K562 (cell line): Measurements from ENCODE around the gene ARHGAP18. TPM values are rescaled to one million over a fixed set of nuclear protein-coding genes. Genes with fewer than 3 reads are reported as not detected.

Experiments used
- ATAC-seq: fragments of 200-7000 bp; cut with Tn5 transposase; 3 replicates; pipeline ENCODE4 v1.9.1; 2020; ENCODE audit warnings: moderate library complexity
- BruUV-seq: library from RNA; stranded (reverse); fragments of 400-500 nt; replicated peaks from 2 replicates; lab custom pipeline; 2021; lab: Mats Ljungman, UMichigan
- CTCF ChIA-PET: fragments of 300-600 bp; formaldehyde crosslinking; extraction: SDS; loops from one replicate; lab custom pipeline; 2021; ENCODE audit warnings: low intra/inter-chr PET ratio; lab: Yijun Ruan, JAX
- POLR2A ChIA-PET: fragments of 300-600, 350-650 bp; sonication (Branson Sonifier 250); formaldehyde crosslinking; extraction: SDS; loops from one replicate; lab custom pipeline; 2021; ENCODE audit warnings: antibody characterized with exemption, inconsistent platforms; lab: Yijun Ruan, JAX
- DNase-seq, 4 experiments: peaks; one replicate each; pipeline versions ENCODE4 v3.0.0 to v3.0.0-alpha.2; 2011 to 2018; ENCODE audit warnings: low spot score in 3 of 4, mixed read lengths in 3 of 4; ENCODE audit errors: extremely low read depth in 1 of 4
- FAIRE-seq: peaks from 2 replicates; lab custom pipeline; 2011; peaks lifted over from hg19 to GRCh38; lab: Jason Lieb, UNC
- H2AFZ ChIP-seq: 2 replicates; pipeline ENCODE4 v1.6.0; 2011; ENCODE audit warnings: low read depth, low read length, control low read depth, inconsistent platforms
- H3K27ac ChIP-seq: fragments of 200-600 bp; 3 replicates; pipeline ENCODE4 v1.8.0; 2011; ENCODE audit warnings: low read depth, mild to moderate bottlenecking, control low read depth, inconsistent platforms, low read length, moderate library complexity, mixed read lengths; ENCODE audit errors: extremely low read depth
- H3K27me3 ChIP-seq, 2 experiments: fragments of 300-600 bp in 1 of 2; 2 replicates in 1 of 2; 3 replicates in 1 of 2; pipeline versions ENCODE4 v1.6.0 to v1.8.0; 2011; ENCODE audit warnings: inconsistent platforms in 2 of 2, low read length in 2 of 2, mild to moderate bottlenecking in 1 of 2, mixed read lengths in 1 of 2, moderate library complexity in 1 of 2; ENCODE audit not compliant: control insufficient read depth in 2 of 2, insufficient read depth in 2 of 2
- H3K36me3 ChIP-seq: fragments of 300-600 bp; 3 replicates; pipeline ENCODE4 v1.8.0; 2011; ENCODE audit warnings: mild to moderate bottlenecking, low read length, inconsistent platforms; ENCODE audit not compliant: control insufficient read depth, insufficient read depth
- H3K4me1 ChIP-seq, 2 experiments: fragments of 200-600 bp in 1 of 2; replicated peaks in 1 of 2; 2 replicates in 1 of 2; 3 replicates in 1 of 2; pipeline versions ENCODE4 v1.5.1 to v1.8.0; 2011; ENCODE audit warnings: inconsistent platforms in 2 of 2, low read length in 2 of 2, mild to moderate bottlenecking in 1 of 2, mixed read lengths in 1 of 2, moderate library complexity in 1 of 2; ENCODE audit not compliant: control insufficient read depth in 2 of 2, insufficient read depth in 2 of 2
- H3K4me2 ChIP-seq: 2 replicates; pipeline ENCODE4 v1.6.1; 2011; ENCODE audit warnings: low read length, control low read depth, inconsistent platforms, mixed read lengths; ENCODE audit not compliant: insufficient read depth
- H3K4me3 ChIP-seq: fragments of 200-600 bp; sonication (generic), shearing (Covaris generic); 2 replicates; pipeline ENCODE4 v1.5.1; 2016; ENCODE audit warnings: control low read depth, inconsistent platforms
- H3K79me2 ChIP-seq: fragments of 200-600 bp; 3 replicates; pipeline ENCODE4 v1.8.0; 2011; ENCODE audit warnings: low read length, inconsistent platforms; ENCODE audit not compliant: control insufficient read depth, insufficient read depth
- H3K9ac ChIP-seq, 2 experiments: 2 replicates each; pipeline versions ENCODE4 v1.6.0 to v1.6.1; 2011; ENCODE audit warnings: low read depth in 2 of 2, low read length in 2 of 2, control low read depth in 1 of 2, inconsistent platforms in 1 of 2, mild to moderate bottlenecking in 1 of 2, mixed read lengths in 1 of 2; ENCODE audit not compliant: insufficient read depth in 1 of 2
- H3K9me1 ChIP-seq: one replicate; pipeline ENCODE4 v1.6.0; 2011; ENCODE audit warnings: inconsistent platforms, mild to moderate bottlenecking, low read length, moderate library complexity; ENCODE audit not compliant: control insufficient read depth, insufficient read depth
- H3K9me3 ChIP-seq: replicated peaks from 2 replicates; pipeline ENCODE4 v1.5.1; 2011; ENCODE audit warnings: low read depth, low read length, inconsistent platforms; ENCODE audit not compliant: control insufficient read depth, insufficient read depth
- H4K20me1 ChIP-seq: replicated peaks from 2 replicates; pipeline ENCODE4 v1.6.1; 2011; ENCODE audit warnings: low read length, inconsistent platforms, mixed read lengths; ENCODE audit not compliant: control insufficient read depth, insufficient read depth
- ATF2 ChIP-seq: sonication (generic); formaldehyde crosslinking; IDR thresholded peaks from 2 replicates; pipeline ENCODE4 v1.8.1; 2022; ENCODE audit warnings: missing genetic modification reagents
- CBFA2T3 ChIP-seq: fragments of 450-650 bp; IDR thresholded peaks from 2 replicates; pipeline ENCODE4 v1.6.1; 2017
- EZH2 ChIP-seq: IDR thresholded peaks from 2 replicates; pipeline ENCODE4 v1.6.1; 2012; ENCODE audit warnings: low read depth, mild to moderate bottlenecking, inconsistent platforms, low read length, borderline replicate concordance
- HCFC1 ChIP-seq: IDR thresholded peaks from 2 replicates; pipeline ENCODE4 v1.6.1; 2012; ENCODE audit warnings: low read depth, low read length, improper control_type of control experiment
- MEIS2 ChIP-seq: fragments of 450-650 bp; IDR thresholded peaks from 2 replicates; pipeline ENCODE4 v1.6.1; 2014; ENCODE audit warnings: mild to moderate bottlenecking; ENCODE audit not compliant: partially characterized antibody
- NFE2L1 ChIP-seq: fragments of 450-650 bp; IDR thresholded peaks from 2 replicates; pipeline ENCODE4 v1.6.1; 2016; ENCODE audit warnings: missing genetic modification characterization, low read depth, mild to moderate bottlenecking, missing compliant biosample characterization, moderate library complexity, borderline replicate concordance
- NR2C1 ChIP-seq, 2 experiments: fragments of 450-650 bp; IDR thresholded peaks; 2 replicates each; pipeline ENCODE4 v1.6.1; 2017; ENCODE audit warnings: mild to moderate bottlenecking in 2 of 2, antibody characterized with exemption in 1 of 2, inconsistent platforms in 1 of 2, missing compliant biosample characterization in 1 of 2, missing genetic modification characterization in 1 of 2
- SMARCE1 ChIP-seq: fragments of 450-650 bp; IDR thresholded peaks from 2 replicates; pipeline ENCODE4 v1.7.1; 2016; ENCODE audit warnings: mild to moderate bottlenecking
- STAG1 ChIP-seq: sonication (generic); formaldehyde crosslinking; IDR thresholded peaks from 2 replicates; pipeline ENCODE4 v1.5.0; 2020; ENCODE audit warnings: missing genetic modification reagents, borderline replicate concordance
- TBL1XR1 ChIP-seq, 2 experiments: IDR thresholded peaks; 2 replicates each; pipeline ENCODE4 v1.6.1; 2012; ENCODE audit warnings: improper control_type of control experiment in 2 of 2, low read length in 2 of 2, mild to moderate bottlenecking in 1 of 2
- ZBTB1 ChIP-seq: sonication (generic); formaldehyde crosslinking; IDR thresholded peaks from 2 replicates; pipeline ENCODE4 v1.8.1; 2023; ENCODE audit warnings: missing genetic modification reagents, low read depth, mild to moderate bottlenecking, borderline replicate concordance
- ZMIZ1 ChIP-seq, 2 experiments: fragments of 150-350 bp in 1 of 2; IDR thresholded peaks; 2 replicates each; pipeline ENCODE4 v1.6.1; 2012 to 2016; ENCODE audit warnings: low read depth in 2 of 2, low read length in 2 of 2, mild to moderate bottlenecking in 1 of 2, moderate library complexity in 1 of 2
- ZNF584 ChIP-seq: fragments of 200-800 bp; sonication (Bioruptor generic); IDR thresholded peaks from 2 replicates; pipeline ENCODE4 v1.6.1; 2016; ENCODE audit warnings: low read depth, mild to moderate bottlenecking, missing genetic modification characterization, missing compliant biosample characterization
- ZZZ3 ChIP-seq: fragments of 450-650 bp; IDR thresholded peaks from 2 replicates; pipeline ENCODE4 v1.6.1; 2016; ENCODE audit warnings: antibody characterized with exemption, mild to moderate bottlenecking, moderate library complexity
- WGBS: fragments of 100-300 bp; shearing (Covaris generic); methylation state at CpG from one replicate; pipeline ENCODE4 v1.1.6; 2016; ENCODE audit warnings: low coverage, mixed read lengths; ENCODE audit not compliant: insufficient coverage; ENCODE audit errors: missing lambda C conversion rate; 5-methylcytosine and 5-hydroxymethylcytosine counted together
- in situ Hi-C: fragments of 300-500 bp; cut with MboI; formaldehyde crosslinking; loops from 4 replicates; pipeline ENCODE4 v1.15.0; 2018; ENCODE audit warnings: inconsistent platforms, mixed read lengths
- intact Hi-C: fragments of 100-400 bp; cut with micrococcal nuclease; formaldehyde crosslinking; loops from 2 replicates; pipeline ENCODE4 v1.14.2; 2022
- polyA plus RNA-seq, 8 experiments: library from polyadenylated mRNA; depleted of rRNA in 4 of 8; stranded (reverse) in 5 of 8; unstranded in 3 of 8; fragments of >200 nt; fragmentation: Nextera tagmentation in 2 of 8; fragmentation: Illumina TruSeq in 1 of 8; extraction: Ambion mirVana in 2 of 8; extraction: Trizol in 1 of 8; gene quantifications; 2 replicates each; pipeline versions ENCODE4 v1.2.1 to v1.2.3, GENCODE V29; 2011 to 2014; ENCODE audit warnings: inconsistent platforms in 1 of 8, missing spikeins in 1 of 8
- total RNA-seq, 7 experiments: library from RNA; depleted of rRNA in 6 of 7; stranded (reverse); fragments of >200 nt in 6 of 7; fragmentation: Illumina TruSeq in 2 of 7; extraction: Trizol in 2 of 7; gene quantifications; 2 replicates each; pipeline versions ENCODE4 v1.2.1 to v1.2.3, GENCODE V29; 2011 to 2021; ENCODE audit warnings: low replicate concordance in 1 of 7
- TF ChIP-seq, protein P1 (sequence below): fragments of 250-450 bp; sonication (Bioruptor Pico); IDR thresholded peaks from 2 replicates; pipeline ENCODE4 v1.5.0; 2021

ARHGAP18 gene
- total and polyA plus RNA-seq, 9 of the 15 experiments (the other 6 are each of a cell fraction or from before 2014, with no cell fraction given): 13.3 to 29.7 (median 21.1) TPM

DNA sequence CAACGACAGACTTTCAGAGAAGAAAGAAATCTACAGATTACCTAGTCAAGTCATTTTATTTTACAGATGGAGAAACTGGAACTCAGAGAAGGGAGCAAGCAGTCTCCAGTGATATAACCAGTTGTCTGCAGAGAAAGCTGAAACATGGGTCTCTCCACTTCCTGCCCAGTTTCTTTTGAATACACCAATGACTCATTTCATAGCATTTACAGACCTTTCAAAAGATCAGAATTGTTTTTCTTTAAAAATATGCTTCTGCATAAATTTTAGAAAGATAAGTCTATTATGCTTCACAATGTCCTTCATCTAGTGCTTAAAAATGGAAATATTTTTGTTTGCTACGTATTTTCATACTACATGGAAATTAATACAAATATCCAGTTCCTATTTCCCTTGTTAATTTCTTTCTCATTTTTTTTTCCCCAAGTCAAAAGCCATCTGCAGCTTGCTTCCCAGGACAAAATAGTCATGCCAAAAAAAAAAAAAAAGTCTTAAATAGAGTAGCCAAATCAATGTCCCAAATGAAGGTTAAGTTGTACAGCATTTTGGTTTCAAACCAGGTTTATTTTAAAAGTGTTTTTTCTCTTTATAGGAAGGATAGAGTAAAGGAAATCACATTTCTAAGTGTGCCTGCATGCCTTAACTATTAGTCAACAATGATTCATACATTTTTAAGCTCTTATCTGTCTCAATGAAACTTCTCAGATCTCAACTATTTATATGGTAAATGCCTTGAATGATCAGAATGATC is 36.9 kb downstream of the ARHGAP18 start:
- H2AFZ ChIP-seq: no peak overlapping the region
- POLR2A ChIA-PET: interaction anchor here (0.9 to 1.7 kb wide), 6 partner anchors 11 to 36 kb away, joined by 3 to 6 read pairs (median 3); partner anchors contain the start of gene ARHGAP18
- FAIRE-seq: no peak
- TF ChIP-seq HCFC1 (no peak), CBFA2T3 (no peak), ZMIZ1 (IDR thresholded peaks at IDR 0.05; ENCODE audit: low read depth in 2 of 2, low read length in 2 of 2) (no peak), EZH2 (no peak), NFE2L1 (no peak), ATF2 (no peak), SMARCE1 (peak; percentile 82; the same call in 1 of the 2 replicates), STAG1 (CRISPR knock-in tag) (no peak), ZZZ3 (no peak), ZNF584 (CRISPR knock-in tag) (no peak), ZBTB1 (CRISPR knock-in tag) (no peak), MEIS2 (no peak), TBL1XR1 (IDR thresholded peaks at IDR 0.05; ENCODE audit: low read length in 2 of 2) (no peak), NR2C1 (IDR thresholded peaks at IDR 0.05) (no peak), NR2C1 (tag; IDR thresholded peaks at IDR 0.05) (no peak; the same call in 1 of the 2 replicates)
- TF ChIP-seq, protein P1, sequence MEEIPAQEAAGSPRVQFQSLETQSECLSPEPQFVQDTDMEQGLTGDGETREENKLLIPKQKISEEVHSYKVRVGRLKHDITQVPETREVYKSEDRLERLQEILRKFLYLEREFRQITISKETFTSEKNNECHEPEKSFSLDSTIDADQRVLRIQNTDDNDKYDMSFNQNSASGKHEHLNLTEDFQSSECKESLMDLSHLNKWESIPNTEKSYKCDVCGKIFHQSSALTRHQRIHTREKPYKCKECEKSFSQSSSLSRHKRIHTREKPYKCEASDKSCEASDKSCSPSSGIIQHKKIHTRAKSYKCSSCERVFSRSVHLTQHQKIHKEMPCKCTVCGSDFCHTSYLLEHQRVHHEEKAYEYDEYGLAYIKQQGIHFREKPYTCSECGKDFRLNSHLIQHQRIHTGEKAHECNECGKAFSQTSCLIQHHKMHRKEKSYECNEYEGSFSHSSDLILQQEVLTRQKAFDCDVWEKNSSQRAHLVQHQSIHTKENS (CRISPR knock-in tag): no peak

More for the DNA sequence above, 36.9 kb downstream of the ARHGAP18 start:
- H3K27ac ChIP-seq: no peak overlapping the region
- no peak overlapping the region for H3K4me2 ChIP-seq
- no peak for DNase-seq
- H3K9ac ChIP-seq: no peak overlapping the region
- ATAC-seq: no peak
- no peaks in the 10 kb centered on the region for H3K9me3 ChIP-seq
- CTCF ChIA-PET: interaction anchor here (0.6 kb wide), 1 partner anchor 66 kb away, joined by 3 read pairs; no protein-coding TSS in a partner anchor
- BruUV-seq: no TSS peak
- intact Hi-C loops: loop anchor here (2.0 to 5.0 kb wide), 2 partner anchors 34 to 74 kb away; no protein-coding TSS in a partner anchor
- no peaks in the 10 kb centered on the region for H3K9me1 ChIP-seq
- no peaks in the 10 kb centered on the region for H3K36me3 ChIP-seq
- H3K79me2 ChIP-seq: peaks cover 74% of the 10 kb centered on the region
- peaks cover 30 to 54% of the 10 kb centered on the region in 2 experiments for H3K4me1 ChIP-seq
- no peaks in the 10 kb centered on the region for H3K27me3 ChIP-seq
- no peaks in the 10 kb centered on the region for H4K20me1 ChIP-seq
- WGBS: 38% methylated on average over 2 of the region's 2 CpGs
- H3K4me3 ChIP-seq: no peak overlapping the region
- in situ Hi-C loops: no loop called here
